Measurements from ENCODE around the gene FBXO15. TPM values are rescaled to one million over a fixed set of nuclear protein-coding genes. Genes with fewer than 3 reads are reported as not detected.

FBXO15 gene
- total RNA-seq, 1 donor from 2014 or later, result 0.81 TPM

- no peaks in the 10 kb centered on the region for H3K36me3 ChIP-seq
- H3K4me1 ChIP-seq, result no peaks in the 10 kb centered on the region
- no peaks in the 10 kb centered on the region for H3K27me3 ChIP-seq
- DNase-seq, result no peak
- TF ChIP-seq, protein P1, sequence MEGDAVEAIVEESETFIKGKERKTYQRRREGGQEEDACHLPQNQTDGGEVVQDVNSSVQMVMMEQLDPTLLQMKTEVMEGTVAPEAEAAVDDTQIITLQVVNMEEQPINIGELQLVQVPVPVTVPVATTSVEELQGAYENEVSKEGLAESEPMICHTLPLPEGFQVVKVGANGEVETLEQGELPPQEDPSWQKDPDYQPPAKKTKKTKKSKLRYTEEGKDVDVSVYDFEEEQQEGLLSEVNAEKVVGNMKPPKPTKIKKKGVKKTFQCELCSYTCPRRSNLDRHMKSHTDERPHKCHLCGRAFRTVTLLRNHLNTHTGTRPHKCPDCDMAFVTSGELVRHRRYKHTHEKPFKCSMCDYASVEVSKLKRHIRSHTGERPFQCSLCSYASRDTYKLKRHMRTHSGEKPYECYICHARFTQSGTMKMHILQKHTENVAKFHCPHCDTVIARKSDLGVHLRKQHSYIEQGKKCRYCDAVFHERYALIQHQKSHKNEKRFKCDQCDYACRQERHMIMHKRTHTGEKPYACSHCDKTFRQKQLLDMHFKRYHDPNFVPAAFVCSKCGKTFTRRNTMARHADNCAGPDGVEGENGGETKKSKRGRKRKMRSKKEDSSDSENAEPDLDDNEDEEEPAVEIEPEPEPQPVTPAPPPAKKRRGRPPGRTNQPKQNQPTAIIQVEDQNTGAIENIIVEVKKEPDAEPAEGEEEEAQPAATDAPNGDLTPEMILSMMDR (IDR thresholded peaks at IDR 0.05), result no peak
- H3K27ac ChIP-seq, result no peak overlapping the region
- intact Hi-C loops (cut with DNase I), result loop anchor here (10.0 kb wide), 1 partner anchor 76 kb away; no protein-coding TSS in a partner anchor
- no peak for ATAC-seq
- no peaks in the 10 kb centered on the region for H3K9me3 ChIP-seq
- no peak overlapping the region for H3K4me3 ChIP-seq
Measured at GRCh38 chr18:74110976-74111375, 36.7 kb downstream of the FBXO15 start.

GRCh38 chr18:74110149-74110548, 37.5 kb downstream of the FBXO15 start:
- TF ChIP-seq, protein P1 (IDR thresholded peaks at IDR 0.05), result no peak
- ATAC-seq, result no peak
- intact Hi-C loops (cut with DNase I), result loop anchor here (10.0 kb wide), 1 partner anchor 75 kb away; no protein-coding TSS in a partner anchor

GRCh38 chr18:74108460-74108859, 39.2 kb downstream of the FBXO15 start:
- no peak overlapping the region for H3K27ac ChIP-seq
- intact Hi-C loops (cut with DNase I), result no loop called here
- TF ChIP-seq, protein P1 (IDR thresholded peaks at IDR 0.05), result no peak
- H3K4me3 ChIP-seq, result no peak overlapping the region
- H3K4me1 ChIP-seq, result no peaks in the 10 kb centered on the region
- H3K9me3 ChIP-seq, result no peaks in the 10 kb centered on the region
- no peaks in the 10 kb centered on the region for H3K36me3 ChIP-seq
- ATAC-seq (no peak), DNase-seq (no peak)
- no peaks in the 10 kb centered on the region for H3K27me3 ChIP-seq

More at GRCh38 chr18:74110149-74110548, 37.5 kb downstream of the FBXO15 start:
- Histone ChIP-seq H3K9me3 (no peaks in the 10 kb centered on the region), H3K27ac (no peak overlapping the region), H3K27me3 (no peaks in the 10 kb centered on the region), H3K4me1 (no peaks in the 10 kb centered on the region), H3K4me3 (no peak overlapping the region), H3K36me3 (no peaks in the 10 kb centered on the region)
- no peak for DNase-seq

GRCh38 chr18:74097803-74098202, 49.8 kb downstream of the FBXO15 start:
- H3K9me3 ChIP-seq, result no peaks in the 10 kb centered on the region
- H3K4me3 ChIP-seq, result no peak overlapping the region
- TF ChIP-seq, protein P1 (IDR thresholded peaks at IDR 0.05), result no peak
- no peaks in the 10 kb centered on the region for H3K4me1 ChIP-seq
- H3K27me3 ChIP-seq, result no peaks in the 10 kb centered on the region
- no peaks in the 10 kb centered on the region for H3K36me3 ChIP-seq
- intact Hi-C loops (cut with DNase I), result no loop called here
- ATAC-seq, result no peak
- H3K27ac ChIP-seq, result no peak overlapping the region
- DNase-seq, result no peak

DNA sequence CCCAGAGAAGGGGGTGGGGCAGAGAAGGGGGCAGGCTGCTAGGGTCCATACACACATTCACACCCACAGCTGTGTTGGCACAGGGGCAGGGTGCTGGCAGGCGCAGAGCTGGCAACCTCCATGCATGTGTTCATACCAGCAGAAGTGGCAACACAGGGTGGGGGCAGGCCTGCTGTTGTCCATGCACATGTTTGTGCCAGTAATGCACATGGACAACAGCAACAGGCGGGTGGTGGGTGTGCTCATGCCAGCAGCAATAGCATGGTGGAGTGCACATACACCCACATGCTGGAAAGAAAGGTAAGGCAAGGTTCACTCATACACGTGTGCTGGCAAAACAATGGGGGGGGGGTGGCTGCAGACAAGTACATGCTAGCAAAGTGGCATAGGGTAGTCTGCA, 54.7 kb downstream of the FBXO15 start:
- TF ChIP-seq, protein P1 (IDR thresholded peaks at IDR 0.05), result no peak
- H3K4me1 ChIP-seq, result no peaks in the 10 kb centered on the region
- H3K4me3 ChIP-seq, result no peak overlapping the region
- no peak for ATAC-seq
- no peaks in the 10 kb centered on the region for H3K36me3 ChIP-seq
- DNase-seq, result no peak
- intact Hi-C loops (cut with DNase I), result no loop called here
- no peaks in the 10 kb centered on the region for H3K27me3 ChIP-seq
- H3K9me3 ChIP-seq, result no peaks in the 10 kb centered on the region
- H3K27ac ChIP-seq, result no peak overlapping the region

Data from upper lobe of right lung (tissue), 1 donor.